OCI-LY1 (cell line): ENCODE results near the gene WFDC6.

Experiments used
- EZH2 ChIP-seq: fragments of 200-600 bp; sonication (generic), shearing (Covaris generic); IDR thresholded peaks from 2 replicates; pipeline ENCODE4 v1.8.0; 2017; ENCODE audit warnings: borderline replicate concordance, mixed run types, mild to moderate bottlenecking, antibody characterized with exemption, low read length, moderate library complexity, mixed read lengths
- TF ChIP-seq, protein P1 (sequence below): fragments of 200-600 bp; sonication (generic), shearing (Covaris generic); IDR thresholded peaks from 2 replicates; pipeline ENCODE4 v1.5.1; 2017; ENCODE audit warnings: mild to moderate bottlenecking, antibody characterized with exemption, low read length, moderate library complexity, mixed read lengths

DNA sequence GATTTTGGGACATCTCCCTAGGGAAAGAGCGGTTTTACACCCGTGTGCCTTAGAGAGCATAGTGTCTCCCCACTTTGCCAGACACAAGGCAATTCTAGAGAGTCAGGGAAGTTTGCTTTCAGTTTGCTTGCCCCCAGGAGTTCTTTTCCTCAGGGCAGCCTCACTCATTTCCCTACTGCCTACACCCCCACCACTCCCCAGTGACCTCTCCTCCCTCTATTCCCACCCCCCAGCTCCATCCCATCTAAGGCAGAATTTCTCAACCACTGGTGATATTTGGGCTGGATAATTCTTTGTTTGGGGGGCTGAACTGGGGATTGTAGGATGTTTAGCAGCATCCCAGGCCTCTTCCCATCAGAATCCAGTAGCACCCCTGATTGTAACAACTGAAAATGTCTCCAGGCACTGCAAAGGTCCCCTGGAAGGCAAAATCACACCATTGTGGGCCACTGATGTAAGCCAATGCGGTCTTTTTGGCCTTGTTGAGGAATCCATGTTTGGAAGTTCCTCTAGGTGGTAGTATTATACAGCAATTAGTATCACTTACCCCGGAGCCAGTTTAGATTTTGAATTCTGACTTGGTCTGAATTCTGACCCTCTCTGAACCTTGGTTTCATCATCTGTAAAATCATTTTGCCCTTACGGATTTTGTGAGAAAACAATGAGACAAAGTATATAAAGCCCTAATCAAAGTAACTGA lies 6.6 kb upstream of the WFDC6 start:
- TF ChIP-seq, protein P1, sequence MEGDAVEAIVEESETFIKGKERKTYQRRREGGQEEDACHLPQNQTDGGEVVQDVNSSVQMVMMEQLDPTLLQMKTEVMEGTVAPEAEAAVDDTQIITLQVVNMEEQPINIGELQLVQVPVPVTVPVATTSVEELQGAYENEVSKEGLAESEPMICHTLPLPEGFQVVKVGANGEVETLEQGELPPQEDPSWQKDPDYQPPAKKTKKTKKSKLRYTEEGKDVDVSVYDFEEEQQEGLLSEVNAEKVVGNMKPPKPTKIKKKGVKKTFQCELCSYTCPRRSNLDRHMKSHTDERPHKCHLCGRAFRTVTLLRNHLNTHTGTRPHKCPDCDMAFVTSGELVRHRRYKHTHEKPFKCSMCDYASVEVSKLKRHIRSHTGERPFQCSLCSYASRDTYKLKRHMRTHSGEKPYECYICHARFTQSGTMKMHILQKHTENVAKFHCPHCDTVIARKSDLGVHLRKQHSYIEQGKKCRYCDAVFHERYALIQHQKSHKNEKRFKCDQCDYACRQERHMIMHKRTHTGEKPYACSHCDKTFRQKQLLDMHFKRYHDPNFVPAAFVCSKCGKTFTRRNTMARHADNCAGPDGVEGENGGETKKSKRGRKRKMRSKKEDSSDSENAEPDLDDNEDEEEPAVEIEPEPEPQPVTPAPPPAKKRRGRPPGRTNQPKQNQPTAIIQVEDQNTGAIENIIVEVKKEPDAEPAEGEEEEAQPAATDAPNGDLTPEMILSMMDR: peak; percentile 35; the same call in 1 of the 2 replicates
- no peak for TF ChIP-seq EZH2
